GM18519 (cell line): ENCODE results near the gene AMMECR1.
"Not testable (repeated sequence)": the region's sequence is repeated elsewhere in the genome, so short reads cannot be mapped to it uniquely, and the experiment has no call there.

ENCODE experiments used
- ATAC-seq: cut with Tn5 transposase; IDR thresholded peaks from one replicate; pipeline ENCODE4 v1.9.1; 2021; ENCODE audit warnings: mild to moderate bottlenecking, moderate library complexity; ENCODE audit not compliant: unreplicated experiment, low FRiP score

The AMMECR1 gene

GRCh38 chrX:110265661-110266060 is 52.2 kb downstream of the AMMECR1 start:
- no peak for ATAC-seq

DNA sequence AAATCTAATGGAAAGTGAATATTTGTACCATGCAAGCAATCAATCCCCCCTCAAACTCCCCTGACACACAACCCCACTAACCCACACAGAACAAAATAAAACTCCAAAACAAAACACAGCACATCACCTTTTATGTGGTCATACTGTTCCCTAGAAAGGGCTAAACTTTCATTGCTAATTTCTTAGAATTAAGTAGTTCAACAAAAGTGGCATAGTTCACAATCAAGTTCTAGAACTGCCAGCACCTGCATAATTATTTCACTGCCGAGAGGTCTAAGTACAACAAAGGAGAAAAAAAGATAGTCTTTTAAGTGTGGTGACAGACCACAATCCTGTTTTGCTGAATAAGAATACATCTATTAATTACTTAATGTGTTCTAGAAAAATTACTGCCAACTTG is 58.8 kb downstream of the AMMECR1 start:
- ATAC-seq = no peak

- ATAC-seq = no peak
Measured at GRCh38 chrX:110258552-110258951, 59.3 kb downstream of the AMMECR1 start.

- no peak for ATAC-seq
Measured at GRCh38 chrX:110257889-110258288, 60.0 kb downstream of the AMMECR1 start.

DNA sequence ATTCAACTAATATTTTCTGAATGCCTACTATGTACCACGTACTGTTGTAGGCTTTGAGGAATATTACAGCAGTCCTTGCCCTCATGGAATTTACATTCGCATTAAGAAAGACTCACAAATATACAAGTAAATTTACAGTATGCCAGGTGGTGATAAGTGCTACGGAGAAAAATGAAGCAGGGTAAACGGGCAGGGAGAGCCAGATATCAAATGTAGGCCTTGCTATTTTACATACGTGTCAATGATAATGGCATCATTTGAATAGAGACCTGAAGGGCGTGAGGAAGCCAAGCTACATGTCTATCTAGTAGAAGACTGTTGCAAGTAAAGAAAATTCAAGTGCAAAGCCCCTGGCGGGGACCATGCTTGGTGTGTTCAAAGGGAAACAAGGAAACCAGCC is 65.2 kb downstream of the AMMECR1 start:
- ATAC-seq = no peak

DNA sequence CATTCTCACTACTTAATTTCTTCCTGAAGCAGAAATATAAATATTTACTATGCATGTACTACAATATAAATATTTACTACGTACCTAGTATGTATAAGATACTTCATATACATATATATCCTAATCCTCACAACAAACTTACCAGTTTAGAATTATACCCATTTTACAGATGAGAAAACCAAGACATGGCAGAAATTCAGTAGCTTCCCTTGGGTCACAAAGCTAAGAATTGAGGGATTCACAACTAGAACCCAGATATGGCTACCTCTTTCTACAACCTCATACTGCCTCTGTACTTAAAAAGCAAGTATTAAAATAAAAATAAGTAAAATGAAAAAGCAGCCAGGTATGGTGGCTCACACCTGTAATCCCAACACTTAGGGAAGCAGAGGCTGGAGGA is 65.9 kb downstream of the AMMECR1 start:
- no peak for ATAC-seq

DNA sequence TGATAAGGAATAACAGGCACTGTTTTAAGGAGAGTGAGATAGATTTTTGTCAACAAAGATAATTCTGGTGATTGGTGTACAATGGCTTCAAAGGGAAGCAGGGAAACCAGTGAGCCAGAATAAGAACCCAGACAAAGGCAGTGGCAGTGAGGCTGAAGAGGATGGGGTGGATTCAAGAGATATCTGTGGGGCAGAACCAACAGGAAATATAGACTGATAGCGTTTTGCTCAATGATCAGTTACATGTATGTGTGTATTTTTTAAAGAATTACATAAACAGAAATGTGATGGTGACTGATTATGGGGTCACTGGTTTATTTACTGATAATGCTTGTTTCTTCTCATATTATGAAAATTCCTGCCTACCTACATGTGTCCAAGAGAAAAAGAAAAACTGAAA is 66.4 kb downstream of the AMMECR1 start:
- ATAC-seq = no peak

- no peak for ATAC-seq
Measured at GRCh38 chrX:110250847-110251246, 67.0 kb downstream of the AMMECR1 start.

GRCh38 chrX:110248578-110248977 is 69.3 kb downstream of the AMMECR1 start:
- no peak for ATAC-seq

DNA sequence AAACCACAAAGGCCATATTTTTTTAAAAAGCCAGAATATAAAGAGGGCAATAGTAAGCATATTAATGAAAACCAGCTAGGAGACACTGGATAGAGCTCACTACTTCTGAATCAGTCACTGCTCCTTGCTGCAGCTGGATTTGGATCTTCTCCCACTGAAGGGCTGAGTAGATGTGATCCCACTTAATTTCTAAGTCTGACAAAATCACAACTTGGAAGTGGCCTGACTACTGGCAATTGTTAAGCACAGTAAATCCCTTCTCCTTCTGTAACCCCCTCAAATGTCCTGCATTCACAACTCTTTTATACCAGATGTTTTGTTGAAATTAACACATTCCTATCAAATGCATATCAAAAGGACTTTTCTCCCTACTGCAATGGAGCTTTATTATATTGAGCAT is 72.9 kb downstream of the AMMECR1 start:
- no peak for ATAC-seq

- no peak for ATAC-seq
Measured at GRCh38 chrX:110242371-110242770, 75.5 kb downstream of the AMMECR1 start.

DNA sequence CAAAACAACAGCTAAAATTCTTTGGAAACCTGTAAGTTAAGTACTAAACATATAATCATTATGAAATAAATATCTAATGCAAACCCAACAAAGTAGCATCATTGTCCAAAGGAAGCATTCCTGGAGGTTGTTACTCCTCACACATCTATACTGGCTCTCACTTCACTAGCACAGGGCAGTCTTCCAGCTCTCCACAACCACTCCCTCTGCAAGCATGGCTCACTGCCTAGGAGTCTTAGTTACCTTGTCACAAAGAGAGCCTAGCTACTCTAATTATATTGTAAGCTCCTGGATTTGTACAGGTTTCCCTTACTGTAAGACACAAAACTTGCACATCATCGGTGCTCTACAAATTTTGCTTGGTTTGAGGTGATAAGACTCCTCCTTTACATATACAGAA is 76.1 kb downstream of the AMMECR1 start:
- ATAC-seq = no peak

DNA sequence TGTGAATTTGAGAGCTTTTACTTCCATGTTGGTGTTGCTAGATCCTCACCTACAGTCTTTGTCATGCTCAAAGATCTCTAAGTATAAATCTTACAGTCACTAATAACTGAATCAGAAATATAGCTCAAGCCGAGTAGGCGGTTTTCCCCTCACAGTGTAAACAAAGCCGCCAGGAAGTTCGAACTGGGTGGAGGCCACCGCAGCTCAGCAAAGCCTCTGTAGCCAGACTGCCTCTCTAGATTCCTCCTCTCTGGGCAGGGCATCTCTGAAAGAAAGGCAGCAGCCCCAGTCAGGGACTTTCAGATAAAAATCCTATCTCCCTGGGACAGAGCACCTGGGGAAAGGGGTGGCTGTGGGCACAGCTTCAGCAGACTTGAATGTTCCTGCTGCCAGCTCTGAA is 79.6 kb downstream of the AMMECR1 start:
- not testable (repeated sequence) for ATAC-seq

- not testable (repeated sequence) for ATAC-seq
Measured at GRCh38 chrX:110231485-110231884, 86.4 kb downstream of the AMMECR1 start.

- ATAC-seq = not testable (repeated sequence)
Measured at GRCh38 chrX:110229497-110230111, 88.3 kb downstream of the AMMECR1 start.

GRCh38 chrX:110228453-110228852 is 89.4 kb downstream of the AMMECR1 start:
- ATAC-seq = no peak

DNA sequence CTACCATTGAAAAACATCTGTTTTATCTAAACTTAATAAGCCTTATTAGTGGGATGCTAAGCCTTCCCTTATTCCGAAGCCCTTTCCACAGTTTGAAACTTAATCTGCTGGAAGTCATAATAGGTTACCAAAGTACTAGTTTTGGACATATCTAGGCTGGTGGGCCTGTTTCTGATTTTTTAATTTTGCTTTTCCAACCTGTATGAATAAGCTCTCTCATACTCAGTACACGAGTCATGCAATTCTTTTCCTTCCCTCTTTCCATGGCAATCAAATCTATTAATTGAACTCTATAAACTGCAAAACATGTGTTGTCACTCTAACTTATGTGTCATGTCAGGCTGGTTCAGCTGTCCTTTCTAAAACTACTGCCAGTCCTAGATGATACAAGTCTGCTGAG is 91.0 kb downstream of the AMMECR1 start:
- ATAC-seq = no peak

GRCh38 chrX:110224926-110225617 is 92.8 kb downstream of the AMMECR1 start:
- ATAC-seq = no peak

- no peak for ATAC-seq
Measured at GRCh38 chrX:110222497-110223257, 95.2 kb downstream of the AMMECR1 start.

DNA sequence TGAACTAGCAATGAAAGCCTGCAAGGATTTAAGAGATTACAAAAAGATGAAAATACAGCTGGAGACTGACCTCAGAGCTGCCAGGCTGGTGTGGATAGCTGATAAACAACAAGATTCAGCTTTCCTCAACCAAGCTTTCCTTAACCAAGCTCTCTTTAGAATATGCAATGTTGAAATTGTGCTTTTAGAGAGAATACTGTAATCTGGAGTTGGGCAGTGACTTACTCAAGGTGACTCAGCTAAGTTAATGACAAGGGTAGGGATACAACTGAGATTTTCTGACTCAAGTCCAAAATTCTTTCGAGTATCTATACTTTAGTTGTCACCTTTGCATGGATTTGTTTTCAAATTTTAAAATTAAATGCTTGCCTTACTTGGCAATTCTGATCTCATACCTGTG is 98.0 kb downstream of the AMMECR1 start:
- no peak for ATAC-seq

DNA sequence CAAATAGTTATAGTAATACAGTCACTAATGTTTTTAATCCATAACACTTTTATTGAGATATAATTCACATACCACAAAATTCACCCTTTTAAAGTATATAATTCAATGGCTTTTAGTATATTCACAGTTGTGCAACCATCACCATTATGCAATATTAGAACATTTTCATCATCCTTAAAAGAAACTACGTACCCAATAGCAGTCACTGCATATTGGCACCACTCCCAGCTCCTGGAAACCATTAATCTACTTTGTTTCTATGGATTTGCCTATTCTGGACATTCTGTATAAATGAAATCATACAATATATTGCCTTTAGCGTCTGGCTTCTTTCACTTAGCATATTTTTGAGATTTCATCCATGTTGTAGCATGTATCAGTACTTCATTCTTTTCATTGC is 99.3 kb downstream of the AMMECR1 start:
- ATAC-seq = no peak

- ATAC-seq = no peak
Measured at GRCh38 chrX:110216027-110216426, 101.9 kb downstream of the AMMECR1 start.
